Measurements from ENCODE around the gene GPX8. TPM values are rescaled to one million over a fixed set of nuclear protein-coding genes. Genes with fewer than 3 reads are reported as not detected.

GPX8 gene, protein sequence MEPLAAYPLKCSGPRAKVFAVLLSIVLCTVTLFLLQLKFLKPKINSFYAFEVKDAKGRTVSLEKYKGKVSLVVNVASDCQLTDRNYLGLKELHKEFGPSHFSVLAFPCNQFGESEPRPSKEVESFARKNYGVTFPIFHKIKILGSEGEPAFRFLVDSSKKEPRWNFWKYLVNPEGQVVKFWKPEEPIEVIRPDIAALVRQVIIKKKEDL
- total RNA-seq (2016; rRNA removed; fragmentation: Illumina TruSeq; extraction: Trizol) (0.32 and 0.33 TPM in 2 replicates), polyA plus RNA-seq (2011; rRNA removed) (0.55 and 0.94 TPM in 2 replicates), polyA minus RNA-seq (2011; rRNA and poly(A)+ RNA removed; ENCODE audit: low replicate concordance) (0.42 and 10.6 TPM in 2 replicates), Bru-seq, nascent RNA (percentile 31 among the genes with signal in this experiment), BruChase-seq, experiment 1, labeled RNA remaining after a 6-hour chase (percentile 50 among the genes with signal in this experiment), BruChase-seq, experiment 2, labeled RNA remaining after a 2-hour chase (percentile 36 among the genes with signal in this experiment)
- 0.09 TPM in 1 of 2 replicates, not detected in the other for total RNA-seq (2016; cell fraction: cytosol; rRNA removed; fragmentation: Illumina TruSeq; extraction: Trizol; ENCODE audit: low read depth)
- total RNA-seq (2016; cell fraction: insoluble cytoplasmic fraction; rRNA removed; fragmentation: Illumina TruSeq; extraction: Trizol) = 0.30 and 0.41 TPM in 2 replicates
- total RNA-seq (2016; cell fraction: membrane; rRNA removed; fragmentation: Illumina TruSeq; extraction: Trizol) = 0.28 and 0.69 TPM in 2 replicates
- 0.56 TPM in 1 of 2 replicates, not detected in the other for total RNA-seq (2016; cell fraction: nucleus; rRNA removed; fragmentation: Illumina TruSeq; extraction: Trizol)
- 0.21 and 0.35 TPM in 2 replicates for polyA plus RNA-seq (2011; cell fraction: cytosol; rRNA removed)
- polyA plus RNA-seq (2011; cell fraction: nucleus; rRNA removed) = 0.05 and 0.26 TPM in 2 replicates
- 0.59 and 1.5 TPM in 2 replicates for polyA plus RNA-seq (2012)
- polyA plus RNA-seq (2016; cell fraction: cytosol; fragmentation: Illumina TruSeq; extraction: Trizol; ENCODE audit: low read depth) = 0.14 TPM in 1 of 2 replicates, not detected in the other
- polyA plus RNA-seq (2016; cell fraction: insoluble cytoplasmic fraction; fragmentation: Illumina TruSeq; extraction: Trizol; ENCODE audit: low read depth) = 0.34 and 0.61 TPM in 2 replicates
- polyA plus RNA-seq (2016; cell fraction: membrane; fragmentation: Illumina TruSeq; extraction: Trizol; ENCODE audit: low read depth) = 0.31 TPM in 1 of 2 replicates, not detected in the other
- 0.79 and 0.97 TPM in 2 replicates for polyA plus RNA-seq (2016; cell fraction: nucleus; fragmentation: Illumina TruSeq; extraction: Trizol; ENCODE audit: insufficient read depth, low read depth)
- polyA minus RNA-seq (2011; cell fraction: cytosol; rRNA and poly(A)+ RNA removed) = 0.18 and 0.20 TPM in 2 replicates
- polyA minus RNA-seq (2011; cell fraction: nucleus; rRNA and poly(A)+ RNA removed) = 0.64 and 0.75 TPM in 2 replicates
- long read RNA-seq, experiment 1, partial matches to known transcripts = 0 of 1 reads
- long read RNA-seq, experiment 1, other reads (novel, unspliced or antisense) = 0 of 1 reads
- long read RNA-seq, experiment 2, transcript GPX8-203 (3 exons, 1,411 nt) = major isoform, 6 of 9 reads
- long read RNA-seq, experiment 2, partial matches to known transcripts = 1 of 9 reads
- long read RNA-seq, experiment 2, other reads (novel, unspliced or antisense) = 2 of 9 reads

DNA sequence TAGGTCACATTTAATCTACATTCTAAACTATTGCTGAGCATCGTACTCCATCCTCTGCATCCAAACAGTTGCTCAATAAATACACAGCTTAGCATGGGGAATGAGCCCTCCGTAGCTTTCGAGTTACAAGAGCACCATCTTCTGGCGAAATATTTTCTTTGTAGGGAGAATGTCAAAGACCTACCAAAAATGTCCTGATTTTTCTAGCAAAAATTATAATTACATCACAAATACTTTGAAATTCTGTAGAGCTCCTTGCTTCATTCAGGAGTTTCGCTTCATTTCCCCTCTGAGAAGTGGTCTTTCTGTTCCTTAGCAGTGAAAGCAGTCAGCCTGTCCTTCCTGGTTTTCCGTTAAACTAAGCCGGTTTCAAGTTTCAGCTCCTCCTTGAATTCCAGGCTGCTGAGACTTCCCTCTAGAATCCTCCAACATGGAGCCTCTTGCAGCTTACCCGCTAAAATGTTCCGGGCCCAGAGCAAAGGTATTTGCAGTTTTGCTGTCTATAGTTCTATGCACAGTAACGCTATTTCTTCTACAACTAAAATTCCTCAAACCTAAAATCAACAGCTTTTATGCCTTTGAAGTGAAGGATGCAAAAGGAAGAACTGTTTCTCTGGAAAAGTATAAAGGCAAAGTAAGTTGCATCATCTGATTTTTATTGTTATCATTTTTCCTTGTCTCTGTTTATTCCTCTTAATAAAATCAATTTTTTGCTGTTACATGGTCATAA, at the start of gene GPX8:
Gene GPX8, plus strand, starts transcription at position 409 of the 730 bp plus-strand sequence. Its CDS starts 22 bp downstream, at position 431.
- Histone ChIP-seq H3K79me2 (ENCODE audit: insufficient read depth, low read length) (no peaks in the 10 kb centered on the region), H2AFZ (ENCODE audit: low read length) (peak within 1 kb of the TSS; percentile 96), H3K9me3 (ENCODE audit: low read length) (no peaks in the 10 kb centered on the region), H3K27me3 (ENCODE audit: control insufficient read depth in 1 of 2, insufficient read depth in 2 of 2, low read length in 2 of 2) (peaks cover 0 to 16% of the 10 kb centered on the region in 2 experiments; a peak in 1 of 5 replicates), H3K27ac (ENCODE audit: extremely low read length, insufficient read depth, low read length) (no peak within 1 kb of the TSS), H3K4me1 (ENCODE audit: insufficient read depth, low read length) (no peaks in the 10 kb centered on the region), H3K4me3 (replicated peaks in 1 of 3; ENCODE audit: insufficient read depth in 1 of 3, low read depth in 2 of 3, low read length in 3 of 3) (peak within 1 kb of the TSS; percentile 26 to 48 (median 43); a peak in 5 of 6 replicates), H4K20me1 (ENCODE audit: insufficient read depth, low read length) (no peaks in the 10 kb centered on the region), H3K36me3 (replicated peaks in 1 of 2; ENCODE audit: control insufficient read depth in 1 of 2, insufficient read depth in 2 of 2, low read length in 2 of 2) (no peaks in the 10 kb centered on the region), H3K4me2 (ENCODE audit: low read depth, low read length) (peak within 1 kb of the TSS; percentile 68), H3K9ac (ENCODE audit: insufficient read depth, low read depth, low read length) (no peak within 1 kb of the TSS)
- 1% methylated on average over 10 of the region's 10 CpGs for WGBS (ENCODE audit: low lambda C conversion rate)
- in situ Hi-C loops (cut with HindIII; ENCODE audit: extremely low pct_ligation_motif_present, low pct_unique_long_range_greater_than_20kb) = loop anchor here (5.0 to 25.0 kb wide), 2 partner anchors 253 to 648 kb away; partner anchors contain the start of gene SNX18
- FAIRE-seq = peak; percentile 73
- no TSS peak for BruUV-seq (replicated peaks)
- CTCF ChIA-PET (ENCODE audit: low intra/inter-chr PET ratio, low total read pairs) = interaction anchor here (1.3 to 1.5 kb wide), 2 partner anchors 254 to 256 kb away, joined by 3 to 6 read pairs; no protein-coding TSS in a partner anchor
- POLR2A ChIA-PET = no interaction called here
- peak; percentile 32 for DNase-seq (ENCODE audit: low spot score)
- intact Hi-C loops (cut with micrococcal nuclease; ENCODE audit: unreplicated experiment) = loop anchor here (1.0 kb wide), 1 partner anchor 254 kb away; no protein-coding TSS in a partner anchor
- peak; percentile 88 for ATAC-seq
- TF ChIP-seq CEBPB (IDR thresholded peaks at IDR 0.05; ENCODE audit: borderline replicate concordance, low read depth, low read length) (peak; percentile 73; the same call in 1 of the 2 replicates), TCF7 (IDR thresholded peaks at IDR 0.05; ENCODE audit: low read depth) (no peak), RBFOX2 (IDR thresholded peaks at IDR 0.05; ENCODE audit: low read depth, low read length) (no peak), CEBPG (CRISPR knock-in tag; IDR thresholded peaks at IDR 0.05) (peak; percentile 59; the same call in 1 of the 2 replicates), ZBTB40 (IDR thresholded peaks at IDR 0.05) (no peak), ZBTB40 (CRISPR knock-in tag; IDR thresholded peaks at IDR 0.05) (no peak), ZNF644 (CRISPR knock-in tag; IDR thresholded peaks at IDR 0.05; ENCODE audit: low read depth) (no peak), ETV5 (CRISPR knock-in tag; IDR thresholded peaks at IDR 0.05; ENCODE audit: borderline replicate concordance) (no peak)

Data from HepG2 (cell line).